Gastrocnemius medialis (tissue), 4 donors: Measurements from ENCODE around the gene MAN2A1.

Experiments used
- CTCF ChIP-seq, 5 experiments: fragments of 450-650 bp in 3 of 5; fragments of 200-600 bp in 2 of 5; sonication (generic) in 2 of 5; IDR thresholded peaks in 4 of 5; conservative IDR thresholded peaks in 1 of 5; 1 replicate in 4 of 5; 2 replicates in 1 of 5; pipeline ENCODE4 v1.5.1; 2016 to 2019; ENCODE audit warnings: antibody characterized with exemption in 5 of 5, mild to moderate bottlenecking in 3 of 5, moderate library complexity in 3 of 5
- POLR2A ChIP-seq, 2 donors: fragments of 450-650 bp; IDR thresholded peaks; one replicate each; pipeline ENCODE4 v1.6.1; 2017; ENCODE audit warnings: antibody characterized with exemption in 2 of 2, mild to moderate bottlenecking in 2 of 2, moderate library complexity in 2 of 2

- TF ChIP-seq CTCF (IDR thresholded peaks at IDR 0.05 in 4 of 5, conservative IDR thresholded peaks at IDR 0.05 in 1 of 5) = no peak
- no peak for TF ChIP-seq POLR2A (IDR thresholded peaks at IDR 0.05)
Observed at GRCh38 chr5:109740966-109741365, 51.2 kb downstream of the MAN2A1 start.
